PC-3 (cell line): ENCODE data around the gene FER1L5.

Experiments
- EZH2 ChIP-seq: fragments of 300-600 bp; sonication (generic); IDR thresholded peaks from one replicate; pipeline ENCODE4 v1.6.1; 2017; ENCODE audit warnings: antibody characterized with exemption, mild to moderate bottlenecking, low read length; ENCODE audit not compliant: unreplicated experiment
- EZH2phosphoT487 ChIP-seq: fragments of 300-600 bp; sonication (generic); IDR thresholded peaks from 2 replicates; pipeline ENCODE4 v1.6.1; 2018; ENCODE audit warnings: mild to moderate bottlenecking, antibody characterized with exemption, low read length, borderline replicate concordance
- TF ChIP-seq, protein P1 (sequence below): fragments of 300-600 bp; sonication (generic); conservative IDR thresholded peaks from 2 replicates; pipeline ENCODE4 v1.5.1; 2017; ENCODE audit warnings: antibody characterized with exemption, low read depth, mild to moderate bottlenecking, low read length

DNA sequence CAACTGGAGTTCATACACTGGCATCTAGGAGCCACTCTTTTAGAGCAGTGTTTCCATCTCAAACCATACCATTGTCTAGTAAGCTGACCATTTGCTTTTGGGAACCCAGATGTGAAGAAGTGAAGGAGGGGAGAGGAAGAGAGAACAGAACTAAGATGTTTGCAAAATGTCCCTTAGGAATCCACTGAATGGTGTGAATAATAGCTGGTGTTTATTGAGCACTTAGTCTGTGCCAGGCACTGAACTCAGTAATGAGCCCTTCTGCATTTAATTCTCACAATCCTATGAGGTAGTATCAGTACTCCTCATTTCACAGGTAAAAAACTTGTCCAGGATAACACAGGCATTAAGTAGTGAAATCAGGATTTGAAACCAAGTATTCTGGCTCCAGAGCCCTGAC lies 73.8 kb downstream of the FER1L5 start:
- TF ChIP-seq, protein P1, sequence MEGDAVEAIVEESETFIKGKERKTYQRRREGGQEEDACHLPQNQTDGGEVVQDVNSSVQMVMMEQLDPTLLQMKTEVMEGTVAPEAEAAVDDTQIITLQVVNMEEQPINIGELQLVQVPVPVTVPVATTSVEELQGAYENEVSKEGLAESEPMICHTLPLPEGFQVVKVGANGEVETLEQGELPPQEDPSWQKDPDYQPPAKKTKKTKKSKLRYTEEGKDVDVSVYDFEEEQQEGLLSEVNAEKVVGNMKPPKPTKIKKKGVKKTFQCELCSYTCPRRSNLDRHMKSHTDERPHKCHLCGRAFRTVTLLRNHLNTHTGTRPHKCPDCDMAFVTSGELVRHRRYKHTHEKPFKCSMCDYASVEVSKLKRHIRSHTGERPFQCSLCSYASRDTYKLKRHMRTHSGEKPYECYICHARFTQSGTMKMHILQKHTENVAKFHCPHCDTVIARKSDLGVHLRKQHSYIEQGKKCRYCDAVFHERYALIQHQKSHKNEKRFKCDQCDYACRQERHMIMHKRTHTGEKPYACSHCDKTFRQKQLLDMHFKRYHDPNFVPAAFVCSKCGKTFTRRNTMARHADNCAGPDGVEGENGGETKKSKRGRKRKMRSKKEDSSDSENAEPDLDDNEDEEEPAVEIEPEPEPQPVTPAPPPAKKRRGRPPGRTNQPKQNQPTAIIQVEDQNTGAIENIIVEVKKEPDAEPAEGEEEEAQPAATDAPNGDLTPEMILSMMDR: no peak
- TF ChIP-seq EZH2phosphoT487: no peak
- TF ChIP-seq EZH2: no peak
